GM12875 (cell line): Measurements from ENCODE around the gene SYF2.

Experiments
- H3K4me3 ChIP-seq: one replicate; pipeline ENCODE4 v1.5.1; 2011; ENCODE audit warnings: low read depth, low read length, control low read depth
- TF ChIP-seq, protein P1 (sequence below): IDR thresholded peaks from 2 replicates; pipeline ENCODE4 v1.5.1; 2011; ENCODE audit warnings: low read depth, mild to moderate bottlenecking, control low read depth, inconsistent platforms, low read length, moderate library complexity, borderline replicate concordance; ENCODE audit not compliant: insufficient read depth

Gene SYF2

DNA sequence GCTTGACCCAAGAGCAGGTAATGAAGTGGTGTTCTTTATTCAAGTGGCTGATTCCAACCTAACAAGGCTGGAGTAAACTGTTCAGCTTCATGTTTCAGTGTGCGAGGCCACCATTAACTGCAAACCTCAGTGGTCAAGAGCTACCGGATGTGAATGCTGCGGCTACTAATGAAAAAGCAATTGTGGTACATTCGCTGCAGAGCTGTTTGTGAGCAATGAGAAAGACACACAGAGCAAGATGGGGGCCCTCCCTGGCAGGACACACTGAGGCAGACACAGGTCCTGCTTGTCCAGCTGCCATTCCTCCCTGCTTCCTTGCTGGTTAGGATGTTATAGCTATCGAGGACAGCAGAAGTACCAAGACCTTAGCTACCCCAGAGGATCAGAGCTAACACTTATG, 26.1 kb downstream of the SYF2 start:
- H3K4me3 ChIP-seq = no peak overlapping the region
- TF ChIP-seq, protein P1, sequence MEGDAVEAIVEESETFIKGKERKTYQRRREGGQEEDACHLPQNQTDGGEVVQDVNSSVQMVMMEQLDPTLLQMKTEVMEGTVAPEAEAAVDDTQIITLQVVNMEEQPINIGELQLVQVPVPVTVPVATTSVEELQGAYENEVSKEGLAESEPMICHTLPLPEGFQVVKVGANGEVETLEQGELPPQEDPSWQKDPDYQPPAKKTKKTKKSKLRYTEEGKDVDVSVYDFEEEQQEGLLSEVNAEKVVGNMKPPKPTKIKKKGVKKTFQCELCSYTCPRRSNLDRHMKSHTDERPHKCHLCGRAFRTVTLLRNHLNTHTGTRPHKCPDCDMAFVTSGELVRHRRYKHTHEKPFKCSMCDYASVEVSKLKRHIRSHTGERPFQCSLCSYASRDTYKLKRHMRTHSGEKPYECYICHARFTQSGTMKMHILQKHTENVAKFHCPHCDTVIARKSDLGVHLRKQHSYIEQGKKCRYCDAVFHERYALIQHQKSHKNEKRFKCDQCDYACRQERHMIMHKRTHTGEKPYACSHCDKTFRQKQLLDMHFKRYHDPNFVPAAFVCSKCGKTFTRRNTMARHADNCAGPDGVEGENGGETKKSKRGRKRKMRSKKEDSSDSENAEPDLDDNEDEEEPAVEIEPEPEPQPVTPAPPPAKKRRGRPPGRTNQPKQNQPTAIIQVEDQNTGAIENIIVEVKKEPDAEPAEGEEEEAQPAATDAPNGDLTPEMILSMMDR = no peak

DNA sequence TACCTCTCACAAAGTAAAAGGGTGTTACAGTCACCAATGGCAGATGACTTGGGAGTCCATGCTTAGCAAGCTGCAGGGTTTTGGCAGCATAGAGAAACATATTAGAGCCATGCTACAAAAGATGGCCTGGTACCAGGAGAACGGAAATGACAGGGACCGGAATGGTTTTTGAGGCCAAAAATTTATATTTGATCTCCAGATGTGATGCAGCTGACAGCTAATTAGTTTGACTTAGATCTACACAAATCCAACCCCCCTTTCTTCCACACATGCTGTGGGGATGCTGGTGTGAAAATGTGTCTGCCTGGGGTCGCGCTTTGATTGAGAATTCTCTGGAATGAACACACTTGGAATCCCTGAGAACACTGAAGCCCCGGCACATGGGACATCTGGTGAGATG, 26.5 kb downstream of the SYF2 start:
- TF ChIP-seq, protein P1 = no peak

DNA sequence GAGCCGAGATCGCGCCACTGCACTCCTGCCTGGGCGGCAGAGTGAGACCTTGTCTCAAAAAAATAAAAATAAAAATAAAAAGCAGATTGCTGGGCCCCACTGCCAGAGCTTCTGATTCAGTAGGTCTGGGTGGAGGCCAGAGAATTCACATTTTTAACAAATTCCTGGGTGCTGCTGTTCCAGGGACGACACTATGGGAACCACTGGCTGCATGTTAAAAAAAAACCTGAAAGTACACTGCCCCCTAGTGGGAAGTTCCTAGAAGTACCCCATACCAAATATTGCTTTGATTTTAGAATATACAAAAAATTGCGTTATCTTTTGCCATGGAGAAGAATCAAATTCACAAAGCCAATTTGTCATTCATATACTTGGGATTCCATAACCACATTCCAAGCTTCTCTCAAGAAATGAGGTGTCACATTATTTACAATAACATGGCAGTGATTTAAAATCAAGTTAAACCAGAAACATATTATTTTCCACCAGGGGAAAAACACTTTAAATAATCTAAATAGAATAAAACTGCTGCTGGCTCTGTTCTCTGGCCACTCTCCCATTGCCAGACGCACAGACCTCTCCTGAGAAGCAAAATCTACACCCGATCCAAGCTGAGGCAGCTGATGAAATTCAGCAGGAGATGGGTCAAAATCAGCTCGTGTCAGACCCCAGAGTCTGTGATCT, 27.4 kb downstream of the SYF2 start:
- TF ChIP-seq, protein P1 = peak; percentile 47; the same call in 1 of the 2 replicates
- H3K4me3 ChIP-seq = no peak overlapping the region

More for the DNA sequence above, 26.5 kb downstream of the SYF2 start:
- no peak overlapping the region for H3K4me3 ChIP-seq

DNA sequence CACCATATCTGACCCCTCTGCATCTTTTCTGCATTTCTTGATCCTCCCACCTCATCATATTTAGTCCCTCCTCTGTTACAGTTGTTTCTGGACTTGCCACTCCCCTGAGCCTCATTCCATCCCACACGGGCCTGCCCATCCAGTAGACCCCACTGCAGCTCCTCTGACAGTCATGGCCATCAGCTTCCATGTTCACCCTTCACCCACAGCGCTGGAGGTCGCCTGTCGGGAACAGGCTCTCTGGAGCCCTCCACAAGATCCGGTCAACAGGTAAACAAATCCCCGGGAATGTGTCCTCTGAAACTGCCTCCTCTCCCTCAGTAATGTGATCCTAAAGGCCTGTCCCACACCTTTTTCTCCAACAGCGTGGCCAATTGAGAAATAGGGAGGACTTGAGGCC, 31.3 kb downstream of the SYF2 start:
- no peak overlapping the region for H3K4me3 ChIP-seq
- TF ChIP-seq, protein P1 = no peak

DNA sequence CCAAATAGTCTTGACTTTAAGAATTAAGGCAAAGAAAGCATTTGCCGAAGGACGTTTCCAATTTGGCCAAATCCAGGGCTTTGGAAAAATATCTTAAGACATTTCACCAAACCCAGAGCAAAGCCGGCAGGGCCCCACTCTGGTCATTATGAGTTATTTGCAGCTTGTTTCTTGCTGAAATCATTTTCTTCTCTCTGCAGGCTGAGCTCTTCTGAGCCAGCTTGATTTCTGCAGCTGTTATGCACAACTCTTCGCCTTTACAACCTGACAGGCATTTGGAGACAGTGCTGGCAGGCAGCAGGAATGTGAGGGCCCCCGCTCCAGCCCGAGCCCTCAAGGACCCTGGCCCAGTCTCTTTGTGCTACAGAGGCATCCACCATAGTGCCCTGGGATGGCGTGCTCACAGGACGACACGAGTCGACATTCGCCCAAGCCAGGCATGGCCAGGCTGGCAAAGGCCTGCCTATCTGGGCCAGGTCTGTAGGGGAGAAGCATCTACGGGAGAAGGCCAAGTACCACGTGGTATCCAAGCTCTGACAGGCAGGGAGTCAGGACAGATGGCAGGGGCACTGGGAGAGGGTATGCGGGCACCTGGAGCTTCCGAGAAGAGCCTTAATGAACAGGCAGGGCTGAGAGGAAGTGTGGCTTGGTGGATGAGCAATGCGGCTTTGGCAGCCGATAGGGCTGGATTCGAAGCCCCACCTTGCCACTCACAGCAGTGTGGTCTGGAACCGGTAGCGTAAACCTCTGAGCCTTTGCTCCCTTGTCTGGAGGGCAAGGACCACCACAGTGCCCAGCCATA, 32.3 kb downstream of the SYF2 start:
- TF ChIP-seq, protein P1 = no peak

DNA sequence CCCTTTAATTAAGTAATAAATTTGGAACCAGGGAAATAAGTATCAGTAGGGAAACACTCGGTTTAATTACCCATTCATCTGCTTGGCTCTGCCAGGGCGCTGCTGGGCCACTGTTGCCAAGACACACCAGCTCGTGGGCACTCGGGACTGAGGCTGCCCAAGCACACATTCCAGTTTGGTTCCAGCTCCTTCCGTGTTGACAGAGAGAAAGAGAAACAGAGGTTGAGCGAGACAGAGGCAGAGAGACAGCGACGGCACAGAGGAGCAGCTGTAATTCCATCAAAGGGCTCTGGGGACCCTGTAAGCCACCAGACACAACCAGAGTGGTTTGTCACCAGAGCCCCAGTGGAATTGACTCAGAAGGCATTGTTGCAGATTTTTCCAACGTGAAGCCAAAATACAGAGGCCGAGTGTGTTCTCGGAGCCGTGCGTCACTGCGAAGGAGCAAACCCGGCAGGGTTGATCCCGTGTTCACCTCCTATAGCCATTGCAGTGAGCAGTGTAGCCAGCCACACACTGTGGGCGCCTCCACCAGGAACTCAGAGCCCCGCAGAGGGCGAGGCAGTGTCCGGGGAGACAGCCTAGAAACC, 33.5 kb downstream of the SYF2 start:
- H3K4me3 ChIP-seq = no peak overlapping the region
- TF ChIP-seq, protein P1 = peak; percentile 23; the same call in 1 of the 2 replicates

More for the DNA sequence above, 32.3 kb downstream of the SYF2 start:
- no peak overlapping the region for H3K4me3 ChIP-seq
